Measurements from ENCODE around the gene ROCK2.
"Not testable (repeated sequence)": the region's sequence is repeated elsewhere in the genome, so short reads cannot be mapped to it uniquely, and the experiment has no call there.

Gene ROCK2

DNA sequence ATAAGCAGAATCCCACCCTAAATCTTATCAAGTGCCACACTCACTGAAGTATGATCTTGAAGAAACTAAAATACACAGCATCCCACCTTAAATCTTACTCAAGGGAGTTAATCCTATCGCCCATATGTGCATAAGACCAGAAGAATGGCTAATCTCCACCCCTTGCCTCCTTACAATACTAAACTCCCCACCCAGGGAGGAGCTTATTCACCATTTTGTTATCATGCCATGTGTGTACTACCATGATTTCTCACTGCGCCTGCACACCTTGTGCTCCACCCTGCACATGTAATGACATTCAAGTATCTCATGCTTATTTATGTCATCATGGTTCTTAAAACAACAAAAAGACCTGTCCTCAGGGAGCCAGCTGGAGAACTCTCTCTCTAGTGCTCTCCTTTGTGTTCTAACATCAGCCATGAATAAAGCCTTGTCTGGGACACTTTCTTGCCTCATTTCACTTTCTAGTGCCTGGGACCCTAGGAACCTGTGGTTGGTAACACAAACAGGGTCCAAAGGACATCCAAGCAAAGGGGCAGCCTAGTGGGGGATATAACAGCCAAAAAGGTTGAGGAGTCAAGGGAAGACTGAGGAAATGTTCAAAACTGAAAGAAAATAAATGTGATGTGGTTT is 101.8 kb downstream of the ROCK2 start:
- Histone ChIP-seq H3K27ac (ENCODE audit: low read depth, low read length) (no peak overlapping the region), H3K27me3 (ENCODE audit: insufficient read depth, low read length) (no peaks in the 10 kb centered on the region), H3K9me3 (ENCODE audit: insufficient read depth, low read depth, low read length) (no peaks in the 10 kb centered on the region), H3K4me3 (ENCODE audit: low read length) (no peak overlapping the region), H3K9ac (ENCODE audit: low read depth, low read length) (no peak overlapping the region), H3K36me3 (ENCODE audit: insufficient read depth, low read length) (peaks cover 7% of the 10 kb centered on the region; the same call in 1 of the 2 replicates), H3K4me1 (ENCODE audit: insufficient read depth, low read length) (no peaks in the 10 kb centered on the region)
- 91% methylated on average over 2 of the region's 2 CpGs for WGBS

DNA sequence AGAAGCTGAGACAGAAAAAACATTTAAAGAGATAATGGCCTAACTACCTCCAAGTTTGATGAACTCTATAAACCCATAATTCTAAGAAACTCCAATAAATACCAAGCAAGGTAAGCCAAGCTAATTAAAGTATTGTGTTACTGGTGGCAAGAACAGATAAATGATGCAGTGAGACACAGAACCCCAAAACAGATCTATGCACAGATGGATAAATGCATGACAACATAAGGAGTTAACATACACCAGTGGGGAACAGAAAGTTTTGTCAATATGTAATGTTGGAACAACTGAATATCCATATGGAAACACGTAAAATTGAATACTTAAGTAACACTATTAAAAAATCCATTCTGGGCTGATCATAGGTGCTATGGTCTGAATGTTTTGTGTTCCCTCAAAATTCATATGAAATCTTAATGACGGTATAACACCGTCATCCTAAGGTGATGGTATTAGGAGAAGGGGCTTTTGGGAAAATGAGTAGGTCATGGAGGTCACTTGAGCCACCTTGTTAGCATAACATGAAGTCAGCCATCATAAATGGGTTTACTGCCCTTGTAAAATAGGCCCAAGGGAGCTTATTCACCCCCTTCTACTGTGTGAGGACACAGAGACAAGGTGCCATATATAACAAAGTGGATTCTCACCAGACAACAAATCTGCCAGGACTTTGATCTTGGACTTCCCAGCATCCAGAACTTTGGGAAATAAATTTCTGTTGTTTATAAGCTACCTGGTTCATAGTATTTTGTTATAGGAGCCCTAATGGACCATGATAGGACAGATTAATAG is 102.8 kb downstream of the ROCK2 start:
- Histone ChIP-seq H3K27ac (ENCODE audit: low read depth, low read length) (no peak overlapping the region), H3K4me1 (ENCODE audit: insufficient read depth, low read length) (no peaks in the 10 kb centered on the region), H3K9ac (ENCODE audit: low read depth, low read length) (no peak overlapping the region), H3K4me3 (ENCODE audit: low read length) (no peak overlapping the region), H3K9me3 (ENCODE audit: insufficient read depth, low read depth, low read length) (no peaks in the 10 kb centered on the region), H3K36me3 (ENCODE audit: insufficient read depth, low read length) (no peaks in the 10 kb centered on the region; the same call in 1 of the 2 replicates), H3K27me3 (ENCODE audit: insufficient read depth, low read length) (no peaks in the 10 kb centered on the region)
- 96% methylated on average over 2 of the region's 3 CpGs for WGBS

DNA sequence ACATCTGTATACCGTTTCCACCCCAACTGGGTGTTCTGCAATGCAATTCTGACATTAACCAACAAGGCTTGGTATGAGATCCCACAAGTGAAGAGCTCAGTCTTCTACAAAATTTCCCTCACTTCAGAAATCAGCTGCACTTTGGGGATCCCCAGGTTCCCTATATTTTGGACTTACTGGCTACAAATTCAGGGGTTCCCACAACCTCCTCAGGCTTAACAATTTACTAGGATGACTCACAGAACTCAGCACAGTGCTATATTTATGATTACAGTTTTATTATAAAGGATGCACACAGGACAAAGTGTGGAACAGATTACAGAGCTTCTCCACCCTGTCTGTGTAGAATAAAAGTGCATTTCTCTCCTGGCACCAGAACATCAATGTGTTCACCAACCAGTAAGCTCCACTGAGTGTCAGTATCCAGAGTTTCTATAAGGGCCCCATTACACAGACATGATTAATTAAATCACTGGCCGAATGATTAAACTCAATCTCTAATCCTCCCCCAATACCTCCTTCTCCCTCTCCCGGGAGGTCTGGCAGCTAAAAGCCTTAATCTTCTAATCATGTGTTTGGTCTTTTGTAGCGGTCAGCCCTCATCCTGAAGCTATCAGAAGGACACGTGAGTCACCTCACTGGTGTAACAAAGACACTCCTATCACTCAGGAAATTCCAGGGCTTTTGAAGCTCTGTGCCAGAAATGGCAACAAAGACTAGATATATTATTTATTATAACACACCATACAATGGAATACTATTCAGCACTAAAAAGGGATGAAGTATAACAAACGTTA is 104.6 kb downstream of the ROCK2 start:
- H3K9me3 ChIP-seq (ENCODE audit: insufficient read depth, low read depth, low read length), result no peaks in the 10 kb centered on the region
- H3K4me1 ChIP-seq (ENCODE audit: insufficient read depth, low read length), result no peaks in the 10 kb centered on the region
- 87% methylated on average over 5 of the region's 6 CpGs for WGBS
- no peak overlapping the region for H3K4me3 ChIP-seq (ENCODE audit: low read length)
- H3K27ac ChIP-seq (ENCODE audit: low read depth, low read length), result no peak overlapping the region
- peaks cover 6% of the 10 kb centered on the region; the same call in 1 of the 2 replicates for H3K36me3 ChIP-seq (ENCODE audit: insufficient read depth, low read length)
- no peaks in the 10 kb centered on the region for H3K27me3 ChIP-seq (ENCODE audit: insufficient read depth, low read length)
- H3K9ac ChIP-seq (ENCODE audit: low read depth, low read length), result no peak overlapping the region

DNA sequence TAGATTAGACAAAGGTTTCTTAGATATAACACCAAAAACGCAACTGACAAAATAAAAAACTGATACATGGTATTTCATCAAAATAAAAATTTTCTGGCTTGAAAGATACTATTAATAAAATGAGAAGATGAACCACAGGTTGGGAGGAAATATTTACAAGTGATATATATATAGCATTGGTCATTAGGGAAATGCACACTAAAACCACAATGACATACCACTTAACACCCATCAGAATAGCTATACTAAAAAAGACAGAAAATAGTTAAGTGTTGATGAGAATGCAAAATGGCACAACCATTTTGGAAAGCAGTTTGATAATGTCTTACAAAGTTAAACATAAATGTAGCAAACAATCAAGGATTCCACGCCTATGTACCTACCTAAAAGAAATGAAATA is 105.3 kb downstream of the ROCK2 start:
- Histone ChIP-seq H3K36me3 (ENCODE audit: insufficient read depth, low read length) (peaks cover 6% of the 10 kb centered on the region; the same call in 1 of the 2 replicates), H3K27ac (ENCODE audit: low read depth, low read length) (no peak overlapping the region), H3K27me3 (ENCODE audit: insufficient read depth, low read length) (no peaks in the 10 kb centered on the region), H3K9ac (ENCODE audit: low read depth, low read length) (no peak overlapping the region), H3K9me3 (ENCODE audit: insufficient read depth, low read depth, low read length) (no peaks in the 10 kb centered on the region), H3K4me3 (ENCODE audit: low read length) (no peak overlapping the region), H3K4me1 (ENCODE audit: insufficient read depth, low read length) (no peaks in the 10 kb centered on the region)
- WGBS, result 98% methylated on average over 2 of the region's 2 CpGs

DNA sequence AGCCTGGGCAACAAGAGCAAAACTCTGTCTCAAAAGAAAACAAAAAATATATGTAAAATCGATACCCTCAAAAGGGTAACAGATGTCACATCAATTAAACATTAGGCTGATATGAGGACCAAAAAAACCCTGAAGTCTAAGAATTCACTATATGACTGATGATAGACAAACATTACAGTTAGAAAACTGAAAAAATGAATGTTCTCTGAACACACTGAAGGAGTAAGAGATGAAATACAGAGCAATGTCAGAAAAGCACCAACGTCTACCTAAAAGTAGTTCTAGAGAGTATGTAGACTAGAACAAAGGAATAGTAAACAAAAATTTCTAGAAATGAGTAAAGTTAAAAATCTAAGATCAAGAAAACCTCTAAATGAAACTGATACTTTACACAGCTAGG is 107.3 kb downstream of the ROCK2 start:
- H3K9ac ChIP-seq (ENCODE audit: low read depth, low read length), result no peak overlapping the region
- H3K4me1 ChIP-seq (ENCODE audit: insufficient read depth, low read length), result no peaks in the 10 kb centered on the region
- 89% methylated on average over 2 of the region's 2 CpGs for WGBS

DNA sequence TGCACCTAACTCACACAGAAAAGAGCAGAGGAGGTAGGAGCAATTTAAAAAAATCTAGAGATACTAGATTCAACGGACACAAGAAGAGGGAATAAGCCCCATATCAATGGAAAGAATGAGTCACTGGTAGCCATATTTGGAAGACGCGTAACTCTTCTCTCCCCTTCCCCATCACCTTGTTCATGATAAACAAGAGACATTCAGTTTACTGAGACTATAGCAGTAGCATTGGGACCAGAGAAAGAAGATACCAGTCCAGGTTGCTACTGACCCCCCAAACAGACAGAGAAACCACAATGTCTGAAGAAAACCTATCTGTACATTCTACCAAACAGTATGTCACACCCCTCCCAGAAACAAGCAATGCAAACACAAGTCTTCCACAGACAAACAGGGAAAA is 108.1 kb downstream of the ROCK2 start:
- 96% methylated on average over 3 of the region's 3 CpGs for WGBS
- Histone ChIP-seq H3K4me1 (ENCODE audit: insufficient read depth, low read length) (no peaks in the 10 kb centered on the region), H3K27me3 (ENCODE audit: insufficient read depth, low read length) (no peaks in the 10 kb centered on the region), H3K4me3 (ENCODE audit: low read length) (no peak overlapping the region), H3K9me3 (ENCODE audit: insufficient read depth, low read depth, low read length) (no peaks in the 10 kb centered on the region), H3K9ac (ENCODE audit: low read depth, low read length) (no peak overlapping the region), H3K27ac (ENCODE audit: low read depth, low read length) (no peak overlapping the region), H3K36me3 (ENCODE audit: insufficient read depth, low read length) (peaks cover 10% of the 10 kb centered on the region; the same call in 1 of the 2 replicates)

More for the DNA sequence above, 107.3 kb downstream of the ROCK2 start:
- Histone ChIP-seq H3K4me3 (ENCODE audit: low read length) (no peak overlapping the region), H3K36me3 (ENCODE audit: insufficient read depth, low read length) (peaks cover 10% of the 10 kb centered on the region; the same call in 1 of the 2 replicates), H3K27me3 (ENCODE audit: insufficient read depth, low read length) (no peaks in the 10 kb centered on the region), H3K27ac (ENCODE audit: low read depth, low read length) (no peak overlapping the region), H3K9me3 (ENCODE audit: insufficient read depth, low read depth, low read length) (no peaks in the 10 kb centered on the region)

DNA sequence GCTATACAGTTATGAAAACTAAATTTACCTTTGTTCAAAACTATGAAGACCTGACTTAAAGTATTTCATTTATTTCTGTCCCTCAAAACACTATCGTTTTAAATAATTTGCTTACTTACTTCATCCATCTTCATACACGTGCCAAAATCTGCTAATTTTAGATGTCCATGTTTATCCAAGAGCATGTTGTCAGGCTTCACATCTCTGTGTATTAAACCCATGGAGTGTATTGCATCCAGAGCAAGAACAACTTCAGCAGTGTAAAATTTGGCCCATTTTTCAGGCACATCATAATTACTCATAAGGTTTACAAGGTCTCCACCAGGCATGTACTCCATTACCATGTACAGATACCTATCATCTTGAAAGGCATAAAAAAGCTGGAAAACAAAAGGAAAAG is 108.9 kb downstream of the ROCK2 start:
- no peak overlapping the region for H3K4me3 ChIP-seq (ENCODE audit: low read length)
- H3K27me3 ChIP-seq (ENCODE audit: insufficient read depth, low read length), result no peaks in the 10 kb centered on the region
- H3K9ac ChIP-seq (ENCODE audit: low read depth, low read length), result no peak overlapping the region
- H3K27ac ChIP-seq (ENCODE audit: low read depth, low read length), result no peak overlapping the region
- no peaks in the 10 kb centered on the region for H3K4me1 ChIP-seq (ENCODE audit: insufficient read depth, low read length)
- peaks cover 10% of the 10 kb centered on the region; the same call in 1 of the 2 replicates for H3K36me3 ChIP-seq (ENCODE audit: insufficient read depth, low read length)
- 91% methylated on average over 2 of the region's 2 CpGs for WGBS
- H3K9me3 ChIP-seq (ENCODE audit: insufficient read depth, low read depth, low read length), result no peaks in the 10 kb centered on the region

DNA sequence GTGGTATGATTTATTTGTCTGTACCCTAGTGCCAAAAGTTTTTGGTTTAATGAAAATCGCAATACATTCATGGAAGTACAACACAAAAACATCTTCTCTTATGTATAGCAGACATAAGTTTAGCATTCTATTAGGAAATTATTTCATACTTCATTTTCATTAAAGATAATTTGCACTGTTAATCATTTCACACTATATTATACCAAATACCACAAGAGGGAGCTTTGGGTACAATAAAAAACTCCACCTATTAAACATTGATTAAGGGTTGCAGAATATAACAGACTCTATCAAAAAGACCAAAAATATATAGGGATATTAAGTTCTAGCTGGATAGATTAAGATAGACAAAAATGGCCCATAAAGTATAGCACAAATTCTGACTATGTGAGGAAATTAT is 110.1 kb downstream of the ROCK2 start:
- Histone ChIP-seq H3K27ac (ENCODE audit: low read depth, low read length) (no peak overlapping the region), H3K27me3 (ENCODE audit: insufficient read depth, low read length) (no peaks in the 10 kb centered on the region), H3K36me3 (ENCODE audit: insufficient read depth, low read length) (peaks cover 10% of the 10 kb centered on the region; the same call in 1 of the 2 replicates), H3K9me3 (ENCODE audit: insufficient read depth, low read depth, low read length) (no peaks in the 10 kb centered on the region), H3K4me1 (ENCODE audit: insufficient read depth, low read length) (no peaks in the 10 kb centered on the region), H3K9ac (ENCODE audit: low read depth, low read length) (no peak overlapping the region), H3K4me3 (ENCODE audit: low read length) (no peak overlapping the region)
- no CpG with 5 or more reads among the region's 1 CpG for WGBS

DNA sequence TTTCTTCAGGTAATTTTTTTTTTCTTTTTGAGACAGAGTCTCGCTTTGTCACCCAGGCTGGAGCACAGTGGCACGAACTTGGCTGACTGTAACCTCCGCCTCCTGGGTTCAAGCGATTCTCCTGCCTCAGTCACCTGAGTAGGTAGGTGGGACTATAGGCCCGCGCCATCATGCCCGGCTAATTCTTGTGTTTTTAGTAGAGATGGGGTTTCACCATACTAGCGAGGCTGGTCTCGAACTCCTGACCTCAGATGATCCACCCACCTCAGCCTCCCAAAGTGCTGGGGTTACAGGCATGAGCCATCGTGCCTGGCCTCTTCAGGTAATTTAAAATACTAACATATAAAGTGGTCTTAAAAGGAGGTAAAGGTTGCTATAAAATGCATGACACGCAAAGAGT is 113.2 kb downstream of the ROCK2 start:
- H3K27ac ChIP-seq (ENCODE audit: low read depth, low read length); H3K4me1 ChIP-seq (ENCODE audit: insufficient read depth, low read length); H3K27me3 ChIP-seq (ENCODE audit: insufficient read depth, low read length); H3K4me3 ChIP-seq (ENCODE audit: low read length); H3K9me3 ChIP-seq (ENCODE audit: insufficient read depth, low read depth, low read length); H3K9ac ChIP-seq (ENCODE audit: low read depth, low read length): not testable (repeated sequence)
- 84% methylated on average over 9 of the region's 11 CpGs for WGBS
- H3K36me3 ChIP-seq (ENCODE audit: insufficient read depth, low read length), result peaks cover 22% of the 10 kb centered on the region

DNA sequence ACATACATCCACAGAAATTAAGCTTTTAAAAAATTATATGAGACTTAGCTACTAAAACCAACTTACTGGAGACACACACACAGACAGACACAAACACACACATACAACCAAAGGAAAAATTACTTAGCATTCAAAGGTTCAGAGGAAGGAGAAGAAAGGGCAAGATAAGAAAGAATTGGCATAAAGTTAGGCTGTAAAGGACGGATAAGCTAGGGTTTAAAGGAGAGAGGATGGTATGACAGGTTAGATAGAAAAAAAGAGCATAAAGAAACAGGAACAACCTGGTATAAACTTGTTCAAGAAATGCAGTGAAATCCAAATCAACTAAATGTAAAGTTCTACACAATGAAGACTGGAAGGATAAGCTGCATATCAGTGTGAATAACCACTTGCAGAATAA is 115.7 kb downstream of the ROCK2 start:
- Histone ChIP-seq H3K9me3 (ENCODE audit: insufficient read depth, low read depth, low read length) (no peaks in the 10 kb centered on the region), H3K27ac (ENCODE audit: low read depth, low read length) (no peak overlapping the region)
- WGBS, result 81% methylated on average over 1 of the region's 1 CpG

DNA sequence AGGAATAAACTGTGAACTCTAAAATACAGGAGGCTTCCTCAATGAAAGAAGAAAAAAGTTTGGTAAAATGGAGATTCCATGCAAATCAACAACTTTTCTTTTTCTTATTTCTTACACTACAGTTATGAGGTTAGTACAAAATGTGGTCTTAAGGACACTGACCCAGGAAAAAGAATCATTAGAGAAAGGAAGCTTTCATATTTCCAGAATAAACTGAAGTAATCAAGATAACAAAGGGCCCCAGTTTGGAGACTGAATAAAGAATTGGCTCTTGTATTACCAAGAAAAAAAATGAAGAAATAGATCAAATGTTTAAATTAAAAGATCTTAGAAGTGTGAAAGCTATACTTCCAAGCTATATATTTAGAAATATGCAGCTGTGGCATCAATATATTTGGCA is 116.8 kb downstream of the ROCK2 start:
- Histone ChIP-seq H3K27me3 (ENCODE audit: insufficient read depth, low read length) (no peaks in the 10 kb centered on the region), H3K4me1 (ENCODE audit: insufficient read depth, low read length) (peaks cover 30% of the 10 kb centered on the region), H3K4me3 (ENCODE audit: low read length) (no peak overlapping the region), H3K36me3 (ENCODE audit: insufficient read depth, low read length) (peaks cover 22% of the 10 kb centered on the region), H3K9ac (ENCODE audit: low read depth, low read length) (no peak overlapping the region), H3K27ac (ENCODE audit: low read depth, low read length) (no peak overlapping the region), H3K9me3 (ENCODE audit: insufficient read depth, low read depth, low read length) (no peaks in the 10 kb centered on the region)

More for the DNA sequence above, 115.7 kb downstream of the ROCK2 start:
- Histone ChIP-seq H3K4me1 (ENCODE audit: insufficient read depth, low read length) (peaks cover 20% of the 10 kb centered on the region), H3K4me3 (ENCODE audit: low read length) (no peak overlapping the region), H3K9ac (ENCODE audit: low read depth, low read length) (no peak overlapping the region), H3K36me3 (ENCODE audit: insufficient read depth, low read length) (peaks cover 26% of the 10 kb centered on the region), H3K27me3 (ENCODE audit: insufficient read depth, low read length) (no peaks in the 10 kb centered on the region)
